G401 (cell line): Measurements from ENCODE around the gene TSPAN15. TPM values are rescaled to one million over a fixed set of nuclear protein-coding genes. Genes with fewer than 3 reads are reported as not detected.

Source experiments
- DNase-seq: peaks from one replicate; pipeline ENCODE4 v3.0.0-alpha.2; 2015; ENCODE audit warnings: low spot score
- in situ Hi-C: cut with HindIII; loops from 2 replicates; pipeline ENCODE4 v1.10.0; 2016; ENCODE audit warnings: low sequenced_read_pairs, mixed read lengths
- total RNA-seq: library from RNA; depleted of rRNA; stranded (reverse); fragments of >200 nt; shearing (Covaris generic); gene quantifications from 2 replicates; pipeline ENCODE4 v1.2.3, GENCODE V29; 2014

Gene TSPAN15
- total RNA-seq, 1 experiment from 2014 or later = 10.2 TPM

DNA sequence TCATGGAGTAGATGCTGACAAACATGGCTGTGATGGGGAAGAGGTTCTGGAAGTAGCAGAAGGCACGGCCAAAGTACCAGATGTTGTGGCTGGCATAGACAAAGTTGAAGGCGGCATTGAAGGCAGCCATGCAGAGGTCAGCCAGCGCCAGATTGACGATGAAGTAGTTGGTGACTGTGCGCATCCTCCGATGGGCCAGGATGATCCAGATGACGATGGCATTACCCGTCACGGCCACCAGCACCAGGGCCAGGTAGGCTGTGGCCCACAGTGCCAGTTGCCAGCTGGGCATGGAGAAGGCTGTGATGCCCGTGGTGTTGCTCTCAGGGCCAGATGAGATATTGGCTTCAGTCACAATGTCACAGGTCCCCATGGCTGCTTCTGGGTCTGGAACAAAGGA lies 35.3 kb upstream of the TSPAN15 start:
- in situ Hi-C loops = no loop called here
- DNase-seq = no peak

DNA sequence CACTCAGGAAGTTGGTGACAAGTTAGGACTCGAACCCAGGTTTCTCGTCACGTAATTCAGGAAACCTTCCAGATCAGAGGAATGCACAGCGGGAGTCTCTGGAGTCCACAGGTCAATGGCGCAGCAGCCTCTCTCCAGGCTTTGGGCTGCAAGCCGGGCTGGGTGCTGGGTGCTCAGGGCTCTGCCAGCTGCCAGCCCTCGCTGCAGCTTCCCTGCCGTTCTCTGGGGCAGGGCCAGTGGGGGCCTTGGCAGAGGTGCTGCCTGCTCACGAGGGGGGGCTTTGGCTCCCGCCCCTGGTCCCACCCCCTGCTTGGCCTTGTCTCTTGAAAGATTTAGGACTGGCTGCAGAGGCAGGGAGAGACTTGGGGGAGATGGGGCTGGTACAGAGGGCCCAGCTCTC lies 34.6 kb upstream of the TSPAN15 start, which contains the start of gene TACR2:
Gene TACR2, minus strand, starts transcription at position 224 of the 400 bp plus-strand sequence. CDS start 595 bp downstream, outside the sequence.
- DNase-seq = no peak
- in situ Hi-C loops = no loop called here

DNA sequence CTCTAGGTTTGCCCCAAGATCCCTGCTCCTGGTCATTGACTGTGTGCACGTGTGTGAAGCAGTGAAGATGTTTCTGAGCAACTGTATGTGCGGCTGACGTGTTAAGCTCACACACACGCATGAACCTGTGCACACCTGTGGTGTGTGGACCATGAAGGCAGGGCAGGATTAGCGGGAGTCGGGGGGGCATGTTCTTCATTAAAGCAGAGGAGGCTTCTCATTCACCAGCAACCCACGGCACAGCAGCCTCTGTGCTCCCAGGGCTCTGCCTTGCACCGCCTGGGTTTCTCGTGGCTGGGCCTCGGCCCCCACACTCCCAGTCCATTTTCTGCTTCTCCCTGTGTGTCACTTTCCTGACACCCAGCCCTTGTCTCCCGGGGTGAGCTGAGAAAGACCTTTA lies 33.7 kb upstream of the TSPAN15 start:
- in situ Hi-C loops = no loop called here
- DNase-seq = no peak

DNA sequence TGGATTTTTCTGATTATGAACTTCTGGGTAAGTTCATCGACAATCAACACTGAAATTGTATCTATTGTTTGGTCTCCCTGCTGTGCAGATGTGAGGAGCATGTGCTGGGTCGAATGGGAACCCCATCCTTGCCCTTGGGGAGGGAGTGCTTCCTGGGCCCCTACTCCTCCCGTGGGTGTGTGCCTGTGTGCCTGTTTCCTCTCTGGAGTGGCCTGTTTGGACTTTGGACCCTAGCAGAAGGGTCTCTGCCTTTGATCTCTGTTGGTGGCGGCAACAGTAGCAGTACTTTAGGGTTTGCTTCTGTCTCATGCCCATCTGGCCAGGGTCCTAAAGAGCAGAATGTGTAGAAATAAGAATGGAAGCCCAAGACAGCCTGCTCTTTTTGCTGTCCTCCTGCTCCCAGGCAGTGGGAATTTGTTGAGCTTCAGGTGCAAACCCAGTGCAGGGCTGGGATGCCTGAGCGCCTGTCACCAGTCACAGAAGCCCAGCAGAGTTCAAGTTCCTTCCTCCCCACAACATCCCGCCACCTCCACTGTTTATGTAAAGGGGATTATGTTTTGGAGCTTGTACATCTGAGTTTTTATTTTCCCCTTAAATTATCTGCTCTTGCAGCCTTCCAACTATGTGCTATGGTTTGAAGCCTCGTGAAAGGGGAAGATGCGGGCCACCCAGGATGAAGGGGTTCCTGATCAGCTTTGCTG lies 33.1 kb upstream of the TSPAN15 start:
- DNase-seq = no peak
- in situ Hi-C loops = no loop called here

DNA sequence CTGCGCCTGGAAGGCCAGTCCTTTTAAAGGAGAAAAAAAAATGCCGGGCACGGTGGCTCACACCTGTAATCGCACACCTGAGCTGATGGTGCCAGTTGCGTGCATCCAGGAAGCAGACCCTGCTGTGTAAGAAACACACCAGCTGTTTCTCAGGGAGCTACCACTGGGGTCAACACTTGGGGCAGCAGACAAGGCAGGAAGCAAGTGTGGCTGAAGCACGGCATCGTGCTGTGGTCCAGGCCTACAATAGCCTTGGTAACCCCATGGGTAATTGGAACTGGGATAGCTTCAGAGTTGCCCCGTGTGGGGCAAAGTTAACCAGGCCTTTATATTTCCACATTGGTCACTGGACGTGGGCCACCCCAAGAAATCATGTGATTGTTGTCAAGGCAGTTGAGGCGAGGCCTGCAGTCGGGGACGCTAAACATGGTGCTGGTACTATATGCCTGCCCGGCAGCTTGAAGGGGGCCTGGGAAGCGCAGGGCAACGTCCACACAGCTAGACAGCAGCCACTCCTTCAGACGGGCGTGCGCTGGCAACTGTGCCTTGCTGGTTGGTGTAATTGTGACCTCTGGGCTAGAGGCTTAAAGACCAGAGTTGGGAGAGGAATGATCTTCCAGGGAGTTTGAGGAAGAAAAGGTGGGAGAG lies 32.0 kb upstream of the TSPAN15 start:
- no peak for DNase-seq
- in situ Hi-C loops = no loop called here

DNA sequence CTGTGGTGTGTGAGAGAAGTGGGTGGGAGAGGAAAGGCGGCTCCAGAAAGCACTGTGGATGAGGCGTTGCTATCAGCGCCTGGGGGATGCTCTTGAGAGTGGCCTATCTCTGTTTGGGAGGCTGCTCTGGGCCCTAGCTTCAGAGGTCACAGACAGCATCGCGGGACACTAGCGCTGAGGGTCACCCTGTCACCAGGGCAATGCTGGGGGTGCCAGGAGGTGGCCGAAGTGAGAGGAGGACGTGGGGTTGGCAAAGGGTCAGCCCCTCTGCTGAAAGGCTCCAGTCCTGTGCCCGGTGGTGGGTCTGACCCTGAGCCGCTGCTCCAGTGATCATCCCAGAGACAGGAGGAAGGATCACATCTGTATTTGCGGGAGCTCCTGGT lies 31.5 kb upstream of the TSPAN15 start:
- in situ Hi-C loops = no loop called here
- no peak for DNase-seq

DNA sequence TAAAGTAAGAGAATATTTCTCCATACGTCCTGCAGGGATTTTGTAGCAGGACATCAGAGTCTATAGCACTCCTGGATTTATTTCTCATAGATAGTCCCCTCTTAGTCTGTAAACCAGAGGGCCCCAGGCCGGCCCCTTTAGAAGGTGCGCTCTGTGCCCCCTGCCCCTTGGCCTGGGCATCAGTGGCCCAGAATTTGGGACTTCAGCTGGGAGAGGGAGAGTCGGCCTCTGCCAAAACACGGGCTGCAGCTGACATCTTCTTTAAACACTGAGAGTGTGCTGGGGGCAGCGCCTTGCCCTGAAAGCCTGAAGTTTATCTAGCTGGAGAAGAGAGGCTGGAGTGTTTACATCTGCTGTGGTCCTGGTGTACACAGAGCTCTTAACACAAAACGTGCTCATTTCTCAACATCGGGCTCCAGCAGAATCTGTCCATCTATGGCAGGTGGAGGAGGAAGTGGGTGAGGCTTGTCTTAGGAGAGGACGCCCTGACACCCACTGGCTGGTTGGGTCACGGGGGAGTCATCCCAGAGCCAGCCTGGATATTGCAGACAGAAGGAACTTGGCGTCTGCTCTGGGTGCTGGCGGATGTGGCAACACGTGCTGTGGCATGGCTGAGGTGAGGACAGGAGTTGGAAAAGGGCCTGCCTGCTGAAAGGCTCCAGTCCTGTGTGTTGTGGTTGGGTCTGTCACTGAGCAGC lies 29.5 kb upstream of the TSPAN15 start:
- in situ Hi-C loops = no loop called here
- DNase-seq = no peak

DNA sequence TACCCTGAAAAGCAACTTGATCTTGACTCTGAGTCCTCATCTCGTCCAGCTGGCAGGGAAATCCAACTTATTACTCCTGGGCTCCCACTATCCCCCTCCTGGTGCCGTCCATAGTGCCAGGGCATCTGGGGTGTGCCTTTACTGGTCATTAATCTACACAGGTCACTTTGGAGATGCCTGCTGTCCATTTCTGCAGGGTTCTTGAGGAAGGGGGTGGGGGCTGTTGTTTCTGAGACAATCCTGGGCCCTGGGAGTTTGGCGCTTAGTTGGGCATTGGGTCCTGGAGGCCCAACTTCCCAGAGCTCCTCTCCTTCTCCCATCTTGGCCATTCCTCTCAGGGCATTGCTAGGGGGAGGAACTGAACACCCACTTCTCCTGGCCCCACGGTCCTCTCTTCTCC lies 28.6 kb upstream of the TSPAN15 start:
- in situ Hi-C loops = no loop called here
- DNase-seq = no peak

DNA sequence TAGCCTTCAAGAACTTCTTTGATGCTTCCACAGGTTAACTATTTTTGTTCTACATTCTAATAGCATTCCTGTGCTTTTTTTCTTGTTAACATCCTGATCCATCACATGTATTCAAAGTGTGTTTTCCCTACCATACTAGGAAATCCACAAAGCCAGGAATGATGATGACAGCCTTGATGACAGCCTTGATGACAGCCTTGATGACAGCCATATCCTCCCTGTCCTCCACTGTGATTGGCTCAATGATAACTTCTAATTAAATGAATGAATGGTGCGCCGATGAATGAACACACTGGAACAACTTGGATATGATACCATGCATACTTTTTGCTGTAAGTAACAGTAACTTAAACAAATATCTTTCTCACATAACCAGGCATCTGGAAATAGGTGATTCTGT lies 26.2 kb upstream of the TSPAN15 start:
- DNase-seq = no peak
- in situ Hi-C loops = no loop called here

DNA sequence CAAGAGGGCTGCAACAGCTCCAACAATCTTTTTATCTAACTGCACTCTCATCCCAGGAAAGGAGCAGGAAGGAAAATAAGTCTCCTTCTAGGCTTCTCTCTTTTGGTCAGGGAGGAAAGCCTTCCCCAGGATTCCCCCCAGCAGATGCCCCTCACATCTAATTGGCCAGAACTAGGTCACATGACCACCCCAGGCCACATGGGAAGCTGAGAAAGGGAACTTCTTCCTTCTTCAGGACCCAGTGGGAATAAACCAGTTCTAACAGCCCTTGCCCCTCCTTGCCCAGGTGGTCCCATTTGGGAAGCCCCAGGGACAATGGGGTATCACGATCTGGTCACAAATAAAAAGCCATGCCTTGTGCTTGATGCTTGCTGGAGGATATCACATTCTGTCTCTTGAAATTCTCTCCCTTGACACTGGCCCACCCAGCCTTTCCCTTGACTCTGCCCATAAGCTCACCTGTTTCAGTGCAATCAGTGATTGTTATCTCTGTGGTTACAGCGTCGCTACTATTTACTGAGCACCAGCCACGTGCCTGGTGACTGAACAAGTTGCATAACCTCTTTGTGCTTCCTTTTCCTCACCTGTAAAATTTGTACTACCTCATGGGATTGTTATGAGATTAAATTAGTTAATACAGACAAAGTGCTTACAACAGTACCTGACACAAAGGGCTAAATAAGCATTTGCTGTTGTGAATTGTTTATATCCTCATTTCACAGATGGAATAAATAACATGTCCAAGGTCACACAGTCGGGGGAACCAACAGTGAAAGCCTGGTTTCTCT lies 25.6 kb upstream of the TSPAN15 start:
- no peak for DNase-seq
- in situ Hi-C loops = no loop called here

DNA sequence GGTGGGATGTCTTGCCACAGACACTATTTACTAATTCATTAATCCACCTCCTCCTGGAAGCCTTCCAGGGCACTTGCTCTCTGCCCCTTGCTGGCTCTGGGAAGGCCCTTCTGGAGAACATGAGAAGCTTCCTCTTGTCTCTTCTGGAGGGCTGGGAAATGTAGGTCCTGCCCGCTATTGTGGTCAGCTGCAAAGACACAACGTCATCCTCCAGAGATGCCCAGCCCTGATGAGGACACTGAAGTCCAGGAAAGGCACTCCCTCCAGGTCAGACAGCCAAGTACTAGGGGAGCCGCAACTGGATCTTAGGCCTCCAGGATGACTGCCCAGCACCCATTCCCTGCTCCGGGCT lies 24.9 kb upstream of the TSPAN15 start:
- DNase-seq = no peak
- in situ Hi-C loops = no loop called here

DNA sequence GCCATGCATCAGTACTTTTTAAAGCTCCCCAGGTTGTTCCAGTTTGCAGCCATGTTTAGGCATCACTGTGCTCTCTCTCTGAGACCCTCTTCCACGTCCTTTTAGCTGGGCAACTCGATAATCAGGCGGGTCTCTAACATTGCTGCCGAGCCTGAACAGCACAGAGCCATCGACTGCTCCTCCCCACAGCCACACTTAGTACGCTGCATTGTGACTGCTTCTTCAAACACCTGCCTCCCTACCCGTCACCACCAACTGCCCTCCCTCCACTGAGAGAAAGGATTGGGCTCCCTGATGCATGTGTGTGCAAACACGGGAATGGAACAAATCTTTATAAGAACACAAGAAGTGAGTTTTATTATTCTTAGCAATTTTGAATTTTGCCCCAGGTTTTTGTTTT lies 23.1 kb upstream of the TSPAN15 start:
- in situ Hi-C loops = no loop called here
- DNase-seq = no peak

DNA sequence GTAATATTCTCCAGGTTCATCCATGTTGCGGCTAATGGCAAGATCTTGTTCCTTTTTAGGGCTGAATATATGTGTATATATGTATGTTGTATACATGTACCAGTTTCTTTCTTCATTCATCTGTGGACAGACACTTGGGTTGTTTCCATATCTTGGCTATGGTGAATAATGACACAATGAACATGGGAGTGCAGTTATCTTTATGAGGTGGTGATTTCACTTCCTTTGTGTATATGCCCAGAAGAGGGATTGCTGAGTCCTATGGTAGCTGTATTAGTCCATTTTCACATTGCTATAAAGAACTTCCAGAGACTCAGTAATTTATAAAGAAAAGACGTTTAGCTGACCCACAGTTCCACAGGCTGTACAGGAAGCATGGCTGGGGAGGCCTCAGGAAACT lies 17.1 kb upstream of the TSPAN15 start:
- DNase-seq = no peak
- in situ Hi-C loops = no loop called here

DNA sequence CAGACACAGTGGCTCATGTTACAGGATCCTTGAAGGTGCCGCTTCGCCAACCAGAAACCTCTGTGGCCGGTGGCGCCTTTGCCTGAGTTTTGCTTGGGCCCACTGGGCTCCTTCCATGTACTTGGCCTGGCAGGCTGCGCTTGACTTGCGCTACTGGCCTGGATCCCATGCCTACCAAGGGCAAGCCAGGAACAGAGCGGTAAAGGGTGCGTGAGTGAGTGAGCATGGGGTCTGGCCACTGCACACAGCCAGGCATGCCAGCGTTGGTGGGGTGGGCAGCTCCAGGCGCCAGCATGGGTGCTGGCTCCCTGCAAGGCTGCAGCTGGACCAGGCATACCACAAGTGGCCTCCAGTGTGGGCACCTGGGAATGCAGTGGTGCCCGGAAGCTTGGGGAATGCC lies 16.3 kb upstream of the TSPAN15 start:
- in situ Hi-C loops = no loop called here
- no peak for DNase-seq

DNA sequence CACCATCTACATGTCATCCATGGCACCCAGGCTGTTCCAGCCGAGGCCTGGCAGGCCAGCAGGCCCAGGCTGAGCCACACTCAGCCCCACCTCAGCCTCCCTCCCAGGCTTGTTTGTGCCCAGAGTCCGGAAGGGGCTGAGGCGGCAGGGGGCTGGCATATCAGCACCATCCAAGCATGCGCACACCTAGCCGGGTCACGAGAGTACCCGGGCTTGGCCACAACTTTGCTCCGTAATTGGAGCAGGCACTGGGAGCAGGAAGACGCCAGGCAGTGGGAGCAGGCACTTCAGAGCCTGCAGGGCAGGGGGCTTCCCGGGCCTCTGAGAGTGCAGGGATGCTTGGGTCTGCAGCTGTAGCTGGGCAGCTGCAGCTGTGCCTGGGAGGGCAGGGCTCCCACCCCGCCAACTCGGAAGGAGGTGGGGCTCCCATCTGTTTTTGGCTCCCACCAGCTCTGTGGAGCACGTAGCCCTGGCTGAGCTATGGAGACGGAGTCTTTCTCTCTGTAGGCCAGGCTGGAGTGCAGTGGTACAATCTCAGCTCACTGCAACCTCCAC lies 15.2 kb upstream of the TSPAN15 start:
- in situ Hi-C loops = no loop called here
- no peak for DNase-seq

DNA sequence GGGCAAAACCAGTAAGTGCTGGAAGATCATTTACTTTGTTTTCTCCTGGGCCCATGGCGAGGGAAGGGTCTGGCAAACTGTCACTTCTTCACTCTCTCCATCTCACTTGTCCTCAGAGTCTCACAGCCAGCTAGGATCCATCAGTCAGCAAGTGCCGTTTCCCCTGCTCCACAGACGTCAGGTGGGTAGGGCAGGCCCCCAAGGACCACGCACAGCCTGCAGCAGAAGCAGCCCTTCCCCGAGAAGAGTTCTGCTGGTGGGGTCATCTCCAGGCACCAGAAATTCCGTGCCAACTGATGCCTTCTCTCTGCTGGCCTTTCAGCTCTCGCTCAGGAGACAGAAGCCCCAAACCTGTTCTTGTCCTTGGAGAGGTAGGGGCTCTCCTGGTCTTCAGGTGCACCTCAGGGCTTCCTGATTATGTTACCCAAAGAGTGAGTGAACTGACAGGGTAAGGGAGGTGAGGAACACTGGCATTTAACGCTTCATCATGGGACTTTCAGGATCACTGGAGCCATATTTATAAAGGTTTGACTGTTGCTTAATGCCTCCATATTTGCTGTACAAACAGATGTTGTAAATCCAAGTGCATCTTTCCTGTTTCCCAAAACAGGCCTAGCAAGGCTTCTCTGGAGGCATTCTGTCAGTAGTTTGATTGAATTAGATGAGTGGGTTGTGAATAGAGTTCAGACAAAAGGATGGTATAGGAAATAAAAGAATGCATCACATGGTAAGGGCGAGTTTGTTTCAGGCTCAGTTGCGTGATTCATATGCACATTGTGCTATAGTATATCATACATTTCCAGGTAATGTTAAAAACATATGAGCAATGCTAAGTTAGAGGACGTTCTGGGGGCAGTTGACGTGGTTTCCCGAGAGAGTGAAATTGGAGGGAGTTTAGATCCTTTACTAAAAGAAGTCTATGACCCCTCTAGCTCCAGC lies 13.7 kb upstream of the TSPAN15 start:
- in situ Hi-C loops = no loop called here
- DNase-seq = no peak

DNA sequence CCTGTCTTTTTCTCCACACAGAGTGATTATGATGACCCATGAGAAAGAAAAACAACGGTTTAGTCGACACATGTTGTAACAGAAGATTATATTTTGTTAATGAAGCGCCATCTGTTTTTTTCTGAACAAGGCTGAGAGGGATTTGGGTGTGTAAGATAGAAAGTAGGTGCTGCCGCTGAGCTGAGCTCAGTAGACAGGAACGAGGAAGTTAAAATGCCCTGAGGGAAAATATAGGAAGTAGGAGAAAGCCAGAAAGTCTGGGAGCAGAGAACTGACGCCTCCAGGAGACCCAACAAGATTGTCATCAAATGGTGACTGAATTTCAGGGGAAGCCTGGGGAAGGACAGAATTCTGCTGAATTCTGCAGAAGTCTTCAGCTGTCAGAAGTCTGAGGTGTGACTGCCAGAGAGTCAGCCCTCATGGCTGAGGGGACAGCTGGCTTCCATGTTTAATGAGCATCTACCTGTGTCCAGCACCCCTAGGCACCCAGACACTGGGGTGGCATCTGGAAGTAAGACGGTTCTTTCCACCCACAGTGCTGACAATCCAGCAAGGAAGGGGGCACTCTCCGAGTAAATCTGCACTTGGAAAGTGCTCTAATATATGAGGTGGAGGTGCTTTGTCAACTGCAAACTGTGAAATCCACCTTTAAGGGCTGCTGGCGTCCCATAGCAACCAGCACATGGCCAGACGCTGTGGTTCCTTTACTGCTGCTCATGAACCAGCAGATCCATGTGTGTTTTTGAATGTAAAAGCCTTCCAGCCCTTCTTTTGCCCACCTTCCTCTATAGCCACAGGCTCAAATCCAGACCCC lies 12.5 kb upstream of the TSPAN15 start:
- DNase-seq = peak; percentile 60
- in situ Hi-C loops = no loop called here

DNA sequence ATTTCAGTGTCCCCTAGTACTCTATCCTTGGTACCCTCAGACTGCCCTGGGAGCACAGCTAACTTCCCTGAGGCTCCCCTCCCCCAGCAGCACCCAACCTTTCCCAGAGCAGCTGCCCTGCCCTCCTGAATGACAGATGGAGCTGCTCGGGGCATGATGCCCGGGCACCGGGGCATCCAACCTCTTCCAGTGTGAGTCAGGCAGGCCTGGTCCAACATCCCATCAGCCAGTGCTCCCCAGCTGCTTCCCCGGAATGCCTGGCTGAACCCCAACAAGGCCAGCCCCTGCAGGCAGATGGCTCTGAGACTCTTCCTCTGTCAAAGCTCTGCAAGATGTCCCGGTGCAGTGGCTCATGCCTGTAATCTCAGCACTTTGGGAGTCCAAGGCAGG lies 11.9 kb upstream of the TSPAN15 start:
- peak; percentile 92 for DNase-seq
- in situ Hi-C loops = no loop called here
